ENCODE data around the gene KDM2A. TPM values are rescaled to one million over a fixed set of nuclear protein-coding genes. Genes with fewer than 3 reads are reported as not detected.
"Not testable (repeated sequence)": the region's sequence is repeated elsewhere in the genome, so short reads cannot be mapped to it uniquely, and the experiment has no call there.

Gene KDM2A
- total RNA-seq, 3 donors from 2014 or later, result 47.0 to 64.1 (median 61.9) TPM

GRCh38 chr11:67254798-67255197 is 135.7 kb downstream of the KDM2A start:
- H3K4me1 ChIP-seq, result peaks cover 14 to 30% of the 10 kb centered on the region in 2 donors
- no peaks in the 10 kb centered on the region for H3K9me3 ChIP-seq
- peaks cover 11% of the 10 kb centered on the region for H3K36me3 ChIP-seq
- no peaks in the 10 kb centered on the region for H3K27me3 ChIP-seq
- no peak overlapping the region for H3K4me3 ChIP-seq
- H3K27ac ChIP-seq, result peak overlapping the region; percentile 64 to 74
- no peak for TF ChIP-seq POLR2AphosphoS5 (IDR thresholded peaks at IDR 0.05)
- no peak for TF ChIP-seq CTCF (IDR thresholded peaks at IDR 0.05)
- TF ChIP-seq POLR2A (IDR thresholded peaks at IDR 0.05), result no peak
- no peak for DNase-seq (ENCODE audit: low spot score in 2 of 2)
- intact Hi-C loops (cut with DNase I; ENCODE audit: low total_unique reads), result no loop called here

GRCh38 chr11:67255353-67255752 is 136.3 kb downstream of the KDM2A start:
- intact Hi-C loops (cut with DNase I; ENCODE audit: low total_unique reads), result no loop called here
- Histone ChIP-seq H3K4me1 (peaks cover 14 to 29% of the 10 kb centered on the region in 2 donors), H3K27me3 (no peaks in the 10 kb centered on the region), H3K27ac (peak overlapping the region in 1 of 2 donors; percentile 64), H3K4me3 (no peak overlapping the region), H3K9me3 (no peaks in the 10 kb centered on the region), H3K36me3 (peaks cover 11% of the 10 kb centered on the region)
- TF ChIP-seq POLR2AphosphoS5 (IDR thresholded peaks at IDR 0.05), result no peak
- no peak for DNase-seq (ENCODE audit: low spot score in 2 of 2)

GRCh38 chr11:67255864-67256263 is 136.8 kb downstream of the KDM2A start:
- intact Hi-C loops (cut with DNase I; ENCODE audit: low total_unique reads), result loop anchor here (2.0 kb wide), 1 partner anchor 65 kb away; no protein-coding TSS in a partner anchor
- Histone ChIP-seq H3K36me3 (peaks cover 11% of the 10 kb centered on the region), H3K27me3 (no peaks in the 10 kb centered on the region), H3K4me1 (peaks cover 14 to 24% of the 10 kb centered on the region in 2 donors), H3K27ac (peak overlapping the region in 1 of 2 donors; percentile 64), H3K9me3 (no peaks in the 10 kb centered on the region), H3K4me3 (no peak overlapping the region)
- peak in 1 of 2 donors; percentile 37 for DNase-seq (ENCODE audit: low spot score in 2 of 2)
- TF ChIP-seq POLR2AphosphoS5 (IDR thresholded peaks at IDR 0.05) (no peak), POLR2A (IDR thresholded peaks at IDR 0.05) (no peak), CTCF (IDR thresholded peaks at IDR 0.05) (no peak)

- intact Hi-C loops (cut with DNase I; ENCODE audit: low total_unique reads), result loop anchor here (2.0 kb wide), 1 partner anchor 64 kb away; no protein-coding TSS in a partner anchor
- no peak for DNase-seq (ENCODE audit: low spot score in 2 of 2)
- no peak overlapping the region for H3K27ac ChIP-seq
- H3K27me3 ChIP-seq, result no peaks in the 10 kb centered on the region
- no peaks in the 10 kb centered on the region for H3K9me3 ChIP-seq
- TF ChIP-seq POLR2AphosphoS5 (IDR thresholded peaks at IDR 0.05) (no peak), CTCF (IDR thresholded peaks at IDR 0.05) (no peak), POLR2A (IDR thresholded peaks at IDR 0.05) (no peak)
- H3K36me3 ChIP-seq, result peaks cover 11% of the 10 kb centered on the region
- H3K4me3 ChIP-seq, result no peak overlapping the region
- peaks cover 14 to 22% of the 10 kb centered on the region in 2 donors for H3K4me1 ChIP-seq
Measured at GRCh38 chr11:67256477-67257135, 137.5 kb downstream of the KDM2A start.

GRCh38 chr11:67260406-67260805 is 141.3 kb downstream of the KDM2A start:
- TF ChIP-seq POLR2A (IDR thresholded peaks at IDR 0.05) (no peak), POLR2AphosphoS5 (IDR thresholded peaks at IDR 0.05) (no peak), CTCF (IDR thresholded peaks at IDR 0.05) (no peak)
- DNase-seq (ENCODE audit: low spot score in 2 of 2), result no peak
- Histone ChIP-seq H3K4me3 (no peak overlapping the region), H3K9me3 (no peaks in the 10 kb centered on the region), H3K36me3 (peaks cover 3% of the 10 kb centered on the region), H3K4me1 (peaks cover 3 to 19% of the 10 kb centered on the region in 2 donors), H3K27me3 (no peaks in the 10 kb centered on the region), H3K27ac (no peak overlapping the region)
- intact Hi-C loops (cut with DNase I; ENCODE audit: low total_unique reads), result no loop called here

GRCh38 chr11:67260885-67261639 is 142.0 kb downstream of the KDM2A start:
- Histone ChIP-seq H3K4me1 (peaks cover 3 to 19% of the 10 kb centered on the region in 2 donors), H3K27ac (peak overlapping the region; percentile 59 to 69), H3K4me3 (peak overlapping the region; percentile 19 to 69 (median 47))
- H3K9me3 ChIP-seq; intact Hi-C loops (cut with DNase I; ENCODE audit: low total_unique reads); H3K36me3 ChIP-seq; H3K27me3 ChIP-seq: not testable (repeated sequence)
- DNase-seq (ENCODE audit: low spot score in 2 of 2), result peak in 1 of 2 donors; percentile 55
